Mammary epithelial cell (primary cell): ENCODE measurements around the gene SYNPO.

Experiments
- CTCF ChIP-seq, 2 donors: IDR thresholded peaks in 1 of 2; conservative IDR thresholded peaks in 1 of 2; 2 replicates each; pipeline ENCODE4 v1.5.1; 2011 to 2012; ENCODE audit warnings: inconsistent platforms in 2 of 2, low read length in 2 of 2, mild to moderate bottlenecking in 2 of 2, control low read depth in 1 of 2, low read depth in 1 of 2; ENCODE audit not compliant: insufficient read depth in 1 of 2; ENCODE audit errors: extremely low read depth in 1 of 2
- EZH2 ChIP-seq: IDR thresholded peaks from 2 replicates; pipeline ENCODE4 v1.6.1; 2012; ENCODE audit warnings: low read length, inconsistent platforms, borderline replicate concordance

GRCh38 chr5:150626853-150627276 lies 13.6 kb upstream of the SYNPO start:
- TF ChIP-seq CTCF (conservative IDR thresholded peaks at IDR 0.05 in 1 of 2, IDR thresholded peaks at IDR 0.05 in 1 of 2; ENCODE audit: extremely low read depth in 1 of 2, insufficient read depth in 1 of 2, low read depth in 1 of 2, low read length in 2 of 2) (no peak), EZH2 (no peak)
